ENCODE data around the gene KIDINS220.

Gene KIDINS220

GRCh38 chr2:8709611-8710010 is 127.8 kb downstream of the KIDINS220 start:
- Histone ChIP-seq H3K27me3 (replicated peaks in 2 of 5; ENCODE audit: control insufficient read depth in 4 of 5, insufficient read depth in 5 of 5, low read length in 4 of 5) (no peaks in the 10 kb centered on the region), H3K36me3 (ENCODE audit: control insufficient read depth in 4 of 4, insufficient read depth in 4 of 4, low read length in 3 of 4) (no peaks in the 10 kb centered on the region), H3K4me1 (ENCODE audit: control extremely low read depth in 1 of 4, control insufficient read depth in 4 of 4, insufficient read depth in 4 of 4, low read length in 3 of 4) (no peaks in the 10 kb centered on the region), H3K4me3 (ENCODE audit: control insufficient read depth in 1 of 7, extremely low read depth in 1 of 7, insufficient read depth in 4 of 7, low read depth in 2 of 7, low read length in 6 of 7) (no peak overlapping the region), H3K9me3 (ENCODE audit: control extremely low read depth in 1 of 5, control insufficient read depth in 4 of 5, insufficient read depth in 2 of 5, low read depth in 1 of 5, low read length in 4 of 5) (peaks cover 0 to 2% (median 0%) of the 10 kb centered on the region in 5 experiments), H3K27ac (ENCODE audit: insufficient read depth in 1 of 2, low read depth in 1 of 2, low read length in 2 of 2, poor library complexity in 1 of 2, severe bottlenecking in 2 of 2) (no peak overlapping the region)
- no peak for DNase-seq
- CTCF ChIA-PET: no interaction called here
- WGBS (ENCODE audit: insufficient coverage): 90% methylated on average over 14 of the region's 14 CpGs
- POLR2A ChIA-PET: no interaction called here

GRCh38 chr2:8704906-8705305 is 132.5 kb downstream of the KIDINS220 start:
- WGBS (ENCODE audit: insufficient coverage): 90% methylated on average over 2 of the region's 3 CpGs
- no peak for DNase-seq
- Histone ChIP-seq H3K36me3 (ENCODE audit: control insufficient read depth in 4 of 4, insufficient read depth in 4 of 4, low read length in 3 of 4) (no peaks in the 10 kb centered on the region), H3K27ac (ENCODE audit: insufficient read depth in 1 of 2, low read depth in 1 of 2, low read length in 2 of 2, poor library complexity in 1 of 2, severe bottlenecking in 2 of 2) (no peak overlapping the region), H3K4me3 (ENCODE audit: control insufficient read depth in 1 of 7, extremely low read depth in 1 of 7, insufficient read depth in 4 of 7, low read depth in 2 of 7, low read length in 6 of 7) (no peak overlapping the region), H3K27me3 (replicated peaks in 2 of 5; ENCODE audit: control insufficient read depth in 4 of 5, insufficient read depth in 5 of 5, low read length in 4 of 5) (no peaks in the 10 kb centered on the region), H3K4me1 (ENCODE audit: control extremely low read depth in 1 of 4, control insufficient read depth in 4 of 4, insufficient read depth in 4 of 4, low read length in 3 of 4) (no peaks in the 10 kb centered on the region), H3K9me3 (ENCODE audit: control extremely low read depth in 1 of 5, control insufficient read depth in 4 of 5, insufficient read depth in 2 of 5, low read depth in 1 of 5, low read length in 4 of 5) (peaks cover 0 to 2% (median 0%) of the 10 kb centered on the region in 5 experiments)
- ChIA-PET CTCF (no interaction called here), POLR2A (no interaction called here)

- no peak for DNase-seq
- H3K36me3 ChIP-seq (ENCODE audit: control insufficient read depth in 4 of 4, insufficient read depth in 4 of 4, low read length in 3 of 4): no peaks in the 10 kb centered on the region
- no peak overlapping the region for H3K27ac ChIP-seq (ENCODE audit: insufficient read depth in 1 of 2, low read depth in 1 of 2, low read length in 2 of 2, poor library complexity in 1 of 2, severe bottlenecking in 2 of 2)
- no peaks in the 10 kb centered on the region for H3K4me1 ChIP-seq (ENCODE audit: control extremely low read depth in 1 of 4, control insufficient read depth in 4 of 4, insufficient read depth in 4 of 4, low read length in 3 of 4)
- 95% methylated on average over 12 of the region's 16 CpGs for WGBS (ENCODE audit: insufficient coverage)
- POLR2A ChIA-PET: interaction anchor here (0.7 kb wide), 1 partner anchor 1250 kb away, joined by 3 read pairs; no protein-coding TSS in a partner anchor
- CTCF ChIA-PET: interaction anchor here (1.2 kb wide), 1 partner anchor 9 kb away, joined by 3 read pairs; no protein-coding TSS in a partner anchor
- H3K27me3 ChIP-seq (replicated peaks in 2 of 5; ENCODE audit: control insufficient read depth in 4 of 5, insufficient read depth in 5 of 5, low read length in 4 of 5): no peaks in the 10 kb centered on the region
- no peak overlapping the region for H3K4me3 ChIP-seq (ENCODE audit: control insufficient read depth in 1 of 7, extremely low read depth in 1 of 7, insufficient read depth in 4 of 7, low read depth in 2 of 7, low read length in 6 of 7)
- peaks cover 0 to 9% (median 0%) of the 10 kb centered on the region in 5 experiments for H3K9me3 ChIP-seq (ENCODE audit: control extremely low read depth in 1 of 5, control insufficient read depth in 4 of 5, insufficient read depth in 2 of 5, low read depth in 1 of 5, low read length in 4 of 5)
Measured at GRCh38 chr2:8701681-8702379, 135.6 kb downstream of the KIDINS220 start.

- Histone ChIP-seq H3K36me3 (ENCODE audit: control insufficient read depth in 4 of 4, insufficient read depth in 4 of 4, low read length in 3 of 4) (no peaks in the 10 kb centered on the region), H3K27me3 (replicated peaks in 2 of 5; ENCODE audit: control insufficient read depth in 4 of 5, insufficient read depth in 5 of 5, low read length in 4 of 5) (no peaks in the 10 kb centered on the region), H3K4me1 (ENCODE audit: control extremely low read depth in 1 of 4, control insufficient read depth in 4 of 4, insufficient read depth in 4 of 4, low read length in 3 of 4) (no peaks in the 10 kb centered on the region), H3K9me3 (ENCODE audit: control extremely low read depth in 1 of 5, control insufficient read depth in 4 of 5, insufficient read depth in 2 of 5, low read depth in 1 of 5, low read length in 4 of 5) (peaks cover 0 to 9% (median 0%) of the 10 kb centered on the region in 5 experiments), H3K27ac (ENCODE audit: insufficient read depth in 1 of 2, low read depth in 1 of 2, low read length in 2 of 2, poor library complexity in 1 of 2, severe bottlenecking in 2 of 2) (no peak overlapping the region), H3K4me3 (ENCODE audit: control insufficient read depth in 1 of 7, extremely low read depth in 1 of 7, insufficient read depth in 4 of 7, low read depth in 2 of 7, low read length in 6 of 7) (no peak overlapping the region)
- WGBS (ENCODE audit: insufficient coverage): 98% methylated on average over 6 of the region's 7 CpGs
- ChIA-PET CTCF (no interaction called here), POLR2A (no interaction called here)
- no peak for DNase-seq
Measured at GRCh38 chr2:8699839-8700238, 137.6 kb downstream of the KIDINS220 start.

- H3K27ac ChIP-seq (ENCODE audit: insufficient read depth in 1 of 2, low read depth in 1 of 2, low read length in 2 of 2, poor library complexity in 1 of 2, severe bottlenecking in 2 of 2): no peak overlapping the region
- no peak overlapping the region for H3K4me3 ChIP-seq (ENCODE audit: control insufficient read depth in 1 of 7, extremely low read depth in 1 of 7, insufficient read depth in 4 of 7, low read depth in 2 of 7, low read length in 6 of 7)
- WGBS (ENCODE audit: insufficient coverage): 100% methylated on average over 3 of the region's 5 CpGs
- H3K36me3 ChIP-seq (ENCODE audit: control insufficient read depth in 4 of 4, insufficient read depth in 4 of 4, low read length in 3 of 4): no peaks in the 10 kb centered on the region
- ChIA-PET POLR2A (no interaction called here), CTCF (interaction anchor here (1.5 kb wide), 1 partner anchor 10 kb away, joined by 3 read pairs; no protein-coding TSS in a partner anchor)
- DNase-seq: no peak
- H3K27me3 ChIP-seq (replicated peaks in 2 of 5; ENCODE audit: control insufficient read depth in 4 of 5, insufficient read depth in 5 of 5, low read length in 4 of 5): peaks cover 0 to 9% (median 0%) of the 10 kb centered on the region in 5 experiments
- H3K9me3 ChIP-seq (ENCODE audit: control extremely low read depth in 1 of 5, control insufficient read depth in 4 of 5, insufficient read depth in 2 of 5, low read depth in 1 of 5, low read length in 4 of 5): peaks cover 0 to 9% (median 0%) of the 10 kb centered on the region in 5 experiments
- H3K4me1 ChIP-seq (ENCODE audit: control extremely low read depth in 1 of 4, control insufficient read depth in 4 of 4, insufficient read depth in 4 of 4, low read length in 3 of 4): peaks cover 2 to 10% (median 7%) of the 10 kb centered on the region in 4 experiments
Measured at GRCh38 chr2:8697190-8697589, 140.2 kb downstream of the KIDINS220 start.

- Histone ChIP-seq H3K4me3 (ENCODE audit: control insufficient read depth in 1 of 7, extremely low read depth in 1 of 7, insufficient read depth in 4 of 7, low read depth in 2 of 7, low read length in 6 of 7) (no peak overlapping the region), H3K27ac (ENCODE audit: insufficient read depth in 1 of 2, low read depth in 1 of 2, low read length in 2 of 2, poor library complexity in 1 of 2, severe bottlenecking in 2 of 2) (no peak overlapping the region), H3K4me1 (ENCODE audit: control extremely low read depth in 1 of 4, control insufficient read depth in 4 of 4, insufficient read depth in 4 of 4, low read length in 3 of 4) (peaks cover 2 to 10% (median 7%) of the 10 kb centered on the region in 4 experiments), H3K9me3 (ENCODE audit: control extremely low read depth in 1 of 5, control insufficient read depth in 4 of 5, insufficient read depth in 2 of 5, low read depth in 1 of 5, low read length in 4 of 5) (peaks cover 0 to 9% (median 0%) of the 10 kb centered on the region in 5 experiments), H3K27me3 (replicated peaks in 2 of 5; ENCODE audit: control insufficient read depth in 4 of 5, insufficient read depth in 5 of 5, low read length in 4 of 5) (peaks cover 0 to 12% (median 0%) of the 10 kb centered on the region in 5 experiments), H3K36me3 (ENCODE audit: control insufficient read depth in 4 of 4, insufficient read depth in 4 of 4, low read length in 3 of 4) (no peaks in the 10 kb centered on the region)
- DNase-seq: no peak
- WGBS (ENCODE audit: insufficient coverage): 92% methylated on average over 5 of the region's 8 CpGs
- POLR2A ChIA-PET: no interaction called here
- CTCF ChIA-PET: no interaction called here
Measured at GRCh38 chr2:8694737-8695136, 142.7 kb downstream of the KIDINS220 start.

- ChIA-PET POLR2A (interaction anchor here (0.7 to 1.3 kb wide), 2 partner anchors 9 to 1904 kb away, joined by 3 to 5 read pairs; no protein-coding TSS in a partner anchor), CTCF (interaction anchor here (0.7 to 1.6 kb wide), 8 partner anchors 9 to 1277 kb away, joined by 3 to 6 read pairs (median 3); no protein-coding TSS in a partner anchor)
- Histone ChIP-seq H3K27ac (ENCODE audit: insufficient read depth in 1 of 2, low read depth in 1 of 2, low read length in 2 of 2, poor library complexity in 1 of 2, severe bottlenecking in 2 of 2) (no peak overlapping the region), H3K36me3 (ENCODE audit: control insufficient read depth in 4 of 4, insufficient read depth in 4 of 4, low read length in 3 of 4) (no peaks in the 10 kb centered on the region), H3K4me1 (ENCODE audit: control extremely low read depth in 1 of 4, control insufficient read depth in 4 of 4, insufficient read depth in 4 of 4, low read length in 3 of 4) (peaks cover 2 to 10% (median 7%) of the 10 kb centered on the region in 4 experiments), H3K4me3 (ENCODE audit: control insufficient read depth in 1 of 7, extremely low read depth in 1 of 7, insufficient read depth in 4 of 7, low read depth in 2 of 7, low read length in 6 of 7) (peak overlapping the region in 4 of 7 experiments; percentile 29 to 71 (median 52)), H3K27me3 (replicated peaks in 2 of 5; ENCODE audit: control insufficient read depth in 4 of 5, insufficient read depth in 5 of 5, low read length in 4 of 5) (peaks cover 0 to 12% (median 0%) of the 10 kb centered on the region in 5 experiments), H3K9me3 (ENCODE audit: control extremely low read depth in 1 of 5, control insufficient read depth in 4 of 5, insufficient read depth in 2 of 5, low read depth in 1 of 5, low read length in 4 of 5) (peaks cover 0 to 7% (median 0%) of the 10 kb centered on the region in 5 experiments)
- WGBS (ENCODE audit: insufficient coverage): 34% methylated on average over 27 of the region's 30 CpGs
- peak; percentile 25 to 56 (median 41) for DNase-seq
Measured at GRCh38 chr2:8693157-8693821, 144.1 kb downstream of the KIDINS220 start.
